ENCODE data around the gene PRSS8.

DNA sequence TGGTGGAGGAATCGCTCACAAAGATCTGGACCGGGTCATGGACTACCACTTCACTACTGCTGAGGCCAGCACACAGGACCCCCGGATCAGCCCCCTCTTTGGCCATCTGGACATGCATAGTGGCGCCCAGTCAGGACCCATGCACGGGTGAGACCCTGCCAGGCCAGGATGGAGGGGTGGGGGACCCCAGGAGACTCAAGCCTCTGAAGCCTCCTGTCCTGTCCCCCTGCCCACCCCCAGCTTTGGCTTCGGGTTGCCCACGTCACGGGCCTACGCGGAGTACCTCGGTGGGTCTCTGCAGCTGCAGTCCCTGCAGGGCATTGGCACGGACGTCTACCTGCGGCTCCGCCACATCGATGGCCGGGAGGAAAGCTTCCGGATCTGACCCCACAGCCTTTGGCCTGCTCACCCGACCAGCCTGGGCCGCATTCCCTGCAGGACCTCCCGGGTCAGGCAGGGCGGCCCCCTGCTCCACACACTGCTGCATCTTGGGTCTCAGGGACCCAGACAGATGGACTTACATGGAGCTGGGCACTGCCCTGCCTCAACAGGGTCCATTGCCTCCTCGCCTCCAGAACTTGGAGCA lies 23.6 kb downstream of the PRSS8 start:
- TF ChIP-seq TAF1 (IDR thresholded peaks at IDR 0.05; ENCODE audit: low read depth) (no peak), FOXM1 (IDR thresholded peaks at IDR 0.05; ENCODE audit: borderline replicate concordance, low read depth) (no peak), EP300 (IDR thresholded peaks at IDR 0.05; ENCODE audit: borderline replicate concordance) (no peak), YY1 (IDR thresholded peaks at IDR 0.05; ENCODE audit: low read depth) (no peak)
- TF ChIP-seq, protein P1, sequence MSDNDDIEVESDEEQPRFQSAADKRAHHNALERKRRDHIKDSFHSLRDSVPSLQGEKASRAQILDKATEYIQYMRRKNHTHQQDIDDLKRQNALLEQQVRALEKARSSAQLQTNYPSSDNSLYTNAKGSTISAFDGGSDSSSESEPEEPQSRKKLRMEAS (IDR thresholded peaks at IDR 0.05), result no peak
